T-cell (primary cell): ENCODE results near the gene BLOC1S1. TPM values are rescaled to one million over a fixed set of nuclear protein-coding genes. Genes with fewer than 3 reads are reported as not detected.

ENCODE experiments used
- ATAC-seq, 4 experiments: fragments of 200-7000 bp in 3 of 4; fragments of 150-1000 bp in 1 of 4; cut with Tn5 transposase; replicated peaks in 1 of 4; 1 replicate in 3 of 4; 2 replicates in 1 of 4; pipeline ENCODE4 v1.10.0; 2021; ENCODE audit warnings: moderate library complexity in 3 of 4, mild to moderate bottlenecking in 2 of 4, moderate number of reproducible peaks in 1 of 4
- CTCF ChIA-PET, 2 donors: fragments of 300-600 bp; sonication (Branson Sonifier 250); formaldehyde crosslinking; loops; one replicate each; lab custom pipeline; 2022; ENCODE audit warnings: antibody characterized with exemption in 2 of 2; lab: Charles Lee
- POLR2A ChIA-PET, 2 donors: fragments of 300-600 bp; sonication (Branson Sonifier 250); formaldehyde crosslinking; loops; one replicate each; lab custom pipeline; 2022; ENCODE audit warnings: antibody characterized with exemption in 2 of 2; lab: Charles Lee
- DNase-seq, 35 experiments: peaks; one replicate each; pipeline versions ENCODE4 v3.0.0 to v3.0.0-alpha.2; 2013 to 2023
- H3K27ac ChIP-seq: one replicate; pipeline ENCODE4 v1.5.1; 2013; ENCODE audit warnings: low read length
- H3K27me3 ChIP-seq, 2 experiments: replicated peaks in 1 of 2; 1 replicate in 1 of 2; 2 replicates in 1 of 2; pipeline versions ENCODE4 v1.6.1 to v1.7.0; 2013; ENCODE audit warnings: low read length in 1 of 2, mixed read lengths in 1 of 2; ENCODE audit not compliant: control insufficient read depth in 2 of 2, insufficient read depth in 2 of 2; ENCODE audit errors: extremely low read depth in 1 of 2
- H3K36me3 ChIP-seq, 2 donors: 1 replicate in 1 of 2; 2 replicates in 1 of 2; pipeline versions ENCODE4 v1.6.1 to v1.7.0; 2013; ENCODE audit warnings: low read length in 1 of 2; ENCODE audit not compliant: control insufficient read depth in 2 of 2, insufficient read depth in 1 of 2; ENCODE audit errors: extremely low read depth in 1 of 2
- H3K4me1 ChIP-seq, 2 experiments: 1 replicate in 1 of 2; 2 replicates in 1 of 2; pipeline versions ENCODE4 v1.6.1 to v1.7.0; 2013; ENCODE audit warnings: low read length in 2 of 2, mixed read lengths in 1 of 2; ENCODE audit not compliant: insufficient read depth in 2 of 2, control insufficient read depth in 1 of 2; ENCODE audit errors: extremely low read depth in 1 of 2
- H3K4me3 ChIP-seq, 2 donors: 1 replicate in 1 of 2; 2 replicates in 1 of 2; pipeline versions ENCODE4 v1.5.1 to v1.7.0; 2013; ENCODE audit warnings: mild to moderate bottlenecking in 2 of 2, low read length in 1 of 2, moderate library complexity in 1 of 2; ENCODE audit not compliant: control insufficient read depth in 1 of 2; ENCODE audit errors: extremely low read depth in 1 of 2
- H3K9me3 ChIP-seq: 2 replicates; pipeline ENCODE4 v1.7.0; 2013
- H3K27ac Mint-ChIP-seq, 2 donors: one replicate each; pipeline ENCODE4 v1.8.0; 2020 to 2021; ENCODE audit warnings: mild to moderate bottlenecking in 2 of 2, mixed read lengths in 2 of 2
- H3K27me3 Mint-ChIP-seq, 2 donors: one replicate each; pipeline ENCODE4 v1.8.0; 2021 to 2022; ENCODE audit warnings: mixed read lengths in 2 of 2
- H3K36me3 Mint-ChIP-seq: one replicate; pipeline ENCODE4 v1.8.0; 2021; ENCODE audit warnings: mixed read lengths
- H3K4me1 Mint-ChIP-seq, 3 donors: one replicate each; pipeline ENCODE4 v1.8.0; 2020 to 2022; ENCODE audit warnings: mixed read lengths in 3 of 3, mild to moderate bottlenecking in 1 of 3
- H3K4me3 Mint-ChIP-seq, 3 donors: one replicate each; pipeline ENCODE4 v1.8.0; 2020 to 2022; ENCODE audit warnings: mild to moderate bottlenecking in 3 of 3, mixed read lengths in 3 of 3, moderate library complexity in 3 of 3
- H3K9me3 Mint-ChIP-seq, 3 donors: one replicate each; pipeline ENCODE4 v1.8.0; 2020 to 2022; ENCODE audit warnings: mixed read lengths in 3 of 3
- WGBS: methylation state at CpG from one replicate; pipeline ENCODE4 v1.1.5; 2013; ENCODE audit warnings: missing lambda C conversion rate; ENCODE audit not compliant: insufficient coverage; 5-methylcytosine and 5-hydroxymethylcytosine counted together
- total RNA-seq, 35 experiments: library from RNA in 6 of 35; stranded (reverse) in 6 of 35; fragments of 120-200 nt in 1 of 35; gene quantifications; one replicate each; pipeline versions ENCODE4 v1.2.1 to v1.2.4 and lab custom pipeline; 2013 to 2026

BLOC1S1 gene
- total RNA-seq, 5 donors from 2014 or later (not counting 1 experiment from before 2014, with no cell fraction given) = 49.4 to 76.6 (median 72.7) TPM

GRCh38 chr12:55707219-55707671, 8.6 kb upstream of the BLOC1S1 start:
- POLR2A ChIA-PET = no interaction called here
- Histone ChIP-seq H3K9me3 (no peaks in the 10 kb centered on the region), H3K27me3 (peaks cover 0 to 40% of the 10 kb centered on the region in 2 experiments), H3K4me1 (peaks cover 3 to 20% of the 10 kb centered on the region in 2 experiments), H3K4me3 (peak overlapping the region; percentile 48 to 49), H3K36me3 (no peaks in the 10 kb centered on the region), H3K27ac (no peak overlapping the region)
- H3K36me3 Mint-ChIP-seq = no peaks in the 10 kb centered on the region
- DNase-seq = no peak
- H3K9me3 Mint-ChIP-seq = no peaks in the 10 kb centered on the region
- peaks cover 16 to 23% (median 19%) of the 10 kb centered on the region in 3 donors for H3K4me1 Mint-ChIP-seq
- WGBS = 24% methylated on average over 17 of the region's 22 CpGs
- peak overlapping the region; percentile 80 to 86 (median 81) for H3K4me3 Mint-ChIP-seq
- no peak overlapping the region for H3K27ac Mint-ChIP-seq
- peaks cover 25 to 27% of the 10 kb centered on the region in 2 donors for H3K27me3 Mint-ChIP-seq
- ATAC-seq = peak; percentile 20 to 43 (median 31)
- CTCF ChIA-PET = no interaction called here

GRCh38 chr12:55707841-55708694, 7.8 kb upstream of the BLOC1S1 start, which contains the start of gene ITGA7:
TSS of gene ITGA7 (minus strand) at chr12:55707904. CDS start at chr12:55707682, 222 bp downstream.
- DNase-seq = peak in 25 of 35 experiments; percentile 22 to 65 (median 38)
- CTCF ChIA-PET = no interaction called here
- H3K36me3 Mint-ChIP-seq = no peaks in the 10 kb centered on the region
- under 1% methylated on average over 23 of the region's 39 CpGs for WGBS
- no peak within 1 kb of the TSS for H3K27ac Mint-ChIP-seq
- no peaks in the 10 kb centered on the region for H3K9me3 Mint-ChIP-seq
- peaks cover 16 to 23% (median 19%) of the 10 kb centered on the region in 3 donors for H3K4me1 Mint-ChIP-seq
- POLR2A ChIA-PET = no interaction called here
- Histone ChIP-seq H3K9me3 (no peaks in the 10 kb centered on the region), H3K27ac (no peak within 1 kb of the TSS), H3K36me3 (no peaks in the 10 kb centered on the region), H3K4me3 (peak within 1 kb of the TSS; percentile 48 to 52), H3K27me3 (peaks cover 0 to 35% of the 10 kb centered on the region in 2 experiments), H3K4me1 (peaks cover 3 to 20% of the 10 kb centered on the region in 2 experiments)
- H3K4me3 Mint-ChIP-seq = peak within 1 kb of the TSS; percentile 80 to 86 (median 81)
- H3K27me3 Mint-ChIP-seq = peaks cover 22 to 25% of the 10 kb centered on the region in 2 donors
- ATAC-seq = peak; percentile 72 to 85 (median 82)

GRCh38 chr12:55708695-55709233, 7.1 kb upstream of the BLOC1S1 start:
- WGBS = no CpG with 5 or more reads among the region's 3 CpGs
- Mint-ChIP-seq H3K4me1 (peaks cover 16 to 23% (median 19%) of the 10 kb centered on the region in 3 donors), H3K27me3 (peaks cover 22 to 25% of the 10 kb centered on the region in 2 donors), H3K27ac (no peak overlapping the region), H3K4me3 (peak overlapping the region; percentile 80 to 86 (median 81)), H3K36me3 (no peaks in the 10 kb centered on the region), H3K9me3 (no peaks in the 10 kb centered on the region)
- POLR2A ChIA-PET = no interaction called here
- H3K9me3 ChIP-seq = no peaks in the 10 kb centered on the region
- peak overlapping the region in 1 of 2 donors; percentile 0 for H3K4me3 ChIP-seq
- H3K27me3 ChIP-seq = peaks cover 0 to 28% of the 10 kb centered on the region in 2 experiments
- CTCF ChIA-PET = no interaction called here
- no peaks in the 10 kb centered on the region for H3K36me3 ChIP-seq
- DNase-seq = no peak
- ATAC-seq = no peak
- H3K4me1 ChIP-seq = peaks cover 3 to 20% of the 10 kb centered on the region in 2 experiments
- H3K27ac ChIP-seq = no peak overlapping the region

- Mint-ChIP-seq H3K27ac (no peak overlapping the region), H3K4me1 (peaks cover 27 to 37% (median 33%) of the 10 kb centered on the region in 3 donors), H3K27me3 (peaks cover 19 to 25% of the 10 kb centered on the region in 2 donors), H3K36me3 (no peaks in the 10 kb centered on the region), H3K9me3 (no peaks in the 10 kb centered on the region), H3K4me3 (no peak overlapping the region)
- no peak for DNase-seq
- CTCF ChIA-PET = interaction anchor here (0.5 to 0.6 kb wide), 2 partner anchors 424 to 784 kb away, joined by 3 to 8 read pairs; no protein-coding TSS in a partner anchor
- Histone ChIP-seq H3K27me3 (peaks cover 0 to 20% of the 10 kb centered on the region in 2 experiments), H3K27ac (no peak overlapping the region), H3K36me3 (no peaks in the 10 kb centered on the region), H3K4me3 (no peak overlapping the region), H3K9me3 (no peaks in the 10 kb centered on the region), H3K4me1 (peaks cover 12 to 33% of the 10 kb centered on the region in 2 experiments)
- POLR2A ChIA-PET = interaction anchor here in 1 of 2 donors (0.5 kb wide), 1 partner anchor 977 kb away, joined by 3 read pairs; no protein-coding TSS in a partner anchor
- WGBS = 100% methylated on average over 4 of the region's 4 CpGs
- no peak for ATAC-seq
Measured at GRCh38 chr12:55711786-55712553, 3.9 kb upstream of the BLOC1S1 start.

GRCh38 chr12:55712700-55713415, 3.0 kb upstream of the BLOC1S1 start:
- no peak for DNase-seq
- H3K4me1 ChIP-seq = peaks cover 12 to 35% of the 10 kb centered on the region in 2 experiments
- ChIA-PET CTCF (interaction anchor here in 1 of 2 donors (0.6 kb wide), 1 partner anchor 423 kb away, joined by 8 read pairs; no protein-coding TSS in a partner anchor), POLR2A (no interaction called here)
- Mint-ChIP-seq H3K9me3 (no peaks in the 10 kb centered on the region), H3K27me3 (peaks cover 17 to 21% of the 10 kb centered on the region in 2 donors), H3K4me3 (no peak overlapping the region), H3K4me1 (peaks cover 30 to 38% (median 37%) of the 10 kb centered on the region in 3 donors), H3K27ac (no peak overlapping the region), H3K36me3 (no peaks in the 10 kb centered on the region)
- no peaks in the 10 kb centered on the region for H3K36me3 ChIP-seq
- no CpG with 5 or more reads among the region's 1 CpG for WGBS
- H3K27me3 ChIP-seq = peaks cover 0 to 13% of the 10 kb centered on the region in 2 experiments
- no peak overlapping the region for H3K4me3 ChIP-seq
- ATAC-seq = no peak
- H3K9me3 ChIP-seq = no peaks in the 10 kb centered on the region
- H3K27ac ChIP-seq = no peak overlapping the region
